ENCODE results near the gene UVRAG.

Gene UVRAG

DNA sequence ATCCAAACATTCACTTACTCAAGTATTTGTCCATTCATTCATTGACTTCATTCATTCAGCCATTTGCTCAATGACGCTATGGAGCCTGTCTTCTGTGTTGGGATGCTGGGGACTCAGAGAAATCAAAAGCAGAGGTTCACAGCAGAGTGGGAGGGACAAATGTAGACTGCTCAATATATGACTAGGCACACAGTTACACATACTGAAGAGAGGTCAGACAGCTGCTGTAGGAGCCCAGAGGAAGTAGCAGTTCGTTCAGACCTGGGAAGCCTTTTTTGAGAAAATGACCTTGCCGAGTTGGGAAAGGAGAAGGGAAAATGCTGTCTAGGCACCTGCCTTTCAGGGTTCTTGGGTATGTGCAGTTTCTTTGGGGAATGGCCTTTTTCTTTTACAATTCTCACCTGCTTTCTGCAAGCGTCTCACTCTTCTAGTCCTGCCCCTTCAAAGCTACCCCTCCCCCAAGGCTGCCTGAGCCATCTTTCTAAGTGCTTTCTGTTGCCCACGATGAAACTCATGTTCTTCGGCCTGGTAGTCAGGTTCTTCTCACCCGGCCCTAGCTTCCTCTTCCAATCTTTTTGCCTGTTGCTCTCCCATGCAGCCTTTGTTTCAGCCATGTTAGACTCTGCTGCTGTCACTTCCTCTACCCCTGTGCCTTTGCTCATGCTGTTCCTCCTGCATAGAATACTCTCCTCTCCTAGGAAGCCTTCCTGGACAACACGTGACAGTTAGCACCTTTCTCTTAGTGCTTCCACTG, 4.2 kb upstream of the UVRAG start:
- DNase-seq = no peak

GRCh38 chr11:75811485-75811884, 3.5 kb upstream of the UVRAG start:
- DNase-seq = no peak

- DNase-seq = no peak
These were observed 2.4 kb upstream of the UVRAG start for GRCh38 chr11:75812542-75813040.

- no peak for DNase-seq
These were observed 1.9 kb upstream of the UVRAG start for GRCh38 chr11:75813124-75813523.

GRCh38 chr11:75813622-75814039, 1.4 kb upstream of the UVRAG start:
- no peak for DNase-seq

GRCh38 chr11:75814363-75814676, 690 bp upstream of the UVRAG start:
- no peak for DNase-seq

- peak; percentile 47 for DNase-seq
These were observed 547 bp downstream of the UVRAG start for GRCh38 chr11:75815345-75816168.

DNA sequence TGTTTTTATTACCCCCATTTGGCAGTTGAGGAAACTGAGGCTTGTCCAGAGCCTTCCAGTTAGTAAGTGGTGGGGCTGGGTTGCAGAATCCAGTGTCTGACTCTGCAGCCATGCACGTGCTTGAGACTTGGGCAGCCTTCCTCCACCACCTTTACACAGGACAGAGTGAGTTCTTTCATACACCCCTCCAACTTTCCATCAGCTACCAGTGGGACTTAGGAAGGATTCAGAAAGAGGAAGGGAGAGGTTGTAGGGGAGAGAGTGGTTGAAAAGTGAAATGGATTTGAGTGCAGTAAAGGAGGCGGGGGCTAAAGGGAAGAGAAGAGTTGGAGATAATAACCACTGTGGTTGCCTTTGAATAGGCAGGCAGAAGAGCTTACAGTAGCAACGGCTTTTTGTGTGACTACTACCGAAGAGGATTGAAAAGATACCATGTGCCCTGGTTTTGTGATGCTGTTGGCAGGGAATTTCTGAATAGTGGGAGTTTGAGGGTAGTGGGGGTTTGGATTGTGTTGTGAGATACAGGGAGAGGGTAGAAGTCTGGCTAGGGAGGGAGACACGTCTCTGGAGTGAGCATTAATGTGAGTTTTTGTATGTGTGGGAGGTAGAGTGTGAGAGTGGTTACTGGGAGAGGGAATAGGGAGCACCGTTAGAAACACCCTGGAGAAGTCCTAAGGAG, 1.7 kb downstream of the UVRAG start:
- DNase-seq = no peak

GRCh38 chr11:75820645-75821044, 5.6 kb downstream of the UVRAG start:
- no peak for DNase-seq

DNA sequence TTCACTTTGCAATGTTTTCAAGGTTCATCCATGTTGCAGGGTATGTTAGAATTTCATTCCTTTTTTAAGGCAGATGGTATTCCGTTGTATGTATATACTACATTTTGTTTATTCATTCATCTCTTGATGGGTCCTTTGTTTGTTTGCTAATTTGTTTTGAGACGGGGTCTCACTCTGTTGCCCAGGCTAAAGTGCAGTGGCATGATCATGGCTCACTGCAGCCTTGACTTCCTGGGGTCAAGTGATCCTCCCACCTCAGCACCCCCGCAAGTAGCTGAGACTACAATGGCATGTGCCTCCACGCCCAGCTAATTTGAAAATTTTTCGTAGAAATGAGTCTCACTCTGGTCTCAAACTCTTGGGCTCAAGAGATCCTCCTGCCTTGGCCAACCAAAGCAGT, 6.2 kb downstream of the UVRAG start:
- DNase-seq = no peak

DNA sequence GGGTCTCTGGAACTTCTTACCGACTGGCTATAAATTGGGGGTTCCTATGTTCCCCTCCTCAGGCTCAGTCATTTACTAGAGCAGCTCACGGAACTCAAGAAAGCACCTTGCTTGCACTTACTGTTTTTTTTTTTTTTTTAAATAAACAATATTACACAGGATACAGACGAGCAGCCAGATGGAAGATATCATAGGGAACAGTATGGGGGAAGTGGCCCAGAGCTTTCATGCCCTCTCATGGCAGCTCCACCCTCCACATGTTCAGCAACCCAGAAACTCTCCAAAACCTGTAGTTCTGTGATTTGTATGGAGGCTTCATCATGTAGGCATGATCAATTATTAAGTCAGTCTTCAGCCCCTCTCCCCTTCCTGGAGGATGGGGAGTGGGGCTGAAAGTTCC, 7.5 kb downstream of the UVRAG start:
- DNase-seq = no peak

GRCh38 chr11:75823415-75823814, 8.4 kb downstream of the UVRAG start:
- DNase-seq = no peak

DNA sequence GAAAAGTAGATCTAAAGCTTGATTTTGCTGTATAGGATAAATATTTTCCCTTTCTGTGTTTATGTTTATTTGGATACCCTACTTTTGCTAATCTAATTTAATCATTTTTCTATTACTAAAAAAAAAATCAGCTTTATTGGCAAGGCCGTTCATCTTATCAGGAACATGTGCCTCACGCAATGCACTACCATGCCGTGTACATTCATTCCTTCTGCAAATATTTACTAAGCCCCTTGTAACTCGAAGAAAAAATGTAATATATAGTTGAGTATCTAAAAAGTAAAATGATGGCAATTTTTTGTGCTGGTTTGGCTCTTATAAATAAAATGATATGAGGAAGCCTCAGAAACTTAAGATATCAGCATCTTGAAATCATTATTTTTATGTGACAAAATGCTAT, 8.9 kb downstream of the UVRAG start:
- DNase-seq = no peak

DNA sequence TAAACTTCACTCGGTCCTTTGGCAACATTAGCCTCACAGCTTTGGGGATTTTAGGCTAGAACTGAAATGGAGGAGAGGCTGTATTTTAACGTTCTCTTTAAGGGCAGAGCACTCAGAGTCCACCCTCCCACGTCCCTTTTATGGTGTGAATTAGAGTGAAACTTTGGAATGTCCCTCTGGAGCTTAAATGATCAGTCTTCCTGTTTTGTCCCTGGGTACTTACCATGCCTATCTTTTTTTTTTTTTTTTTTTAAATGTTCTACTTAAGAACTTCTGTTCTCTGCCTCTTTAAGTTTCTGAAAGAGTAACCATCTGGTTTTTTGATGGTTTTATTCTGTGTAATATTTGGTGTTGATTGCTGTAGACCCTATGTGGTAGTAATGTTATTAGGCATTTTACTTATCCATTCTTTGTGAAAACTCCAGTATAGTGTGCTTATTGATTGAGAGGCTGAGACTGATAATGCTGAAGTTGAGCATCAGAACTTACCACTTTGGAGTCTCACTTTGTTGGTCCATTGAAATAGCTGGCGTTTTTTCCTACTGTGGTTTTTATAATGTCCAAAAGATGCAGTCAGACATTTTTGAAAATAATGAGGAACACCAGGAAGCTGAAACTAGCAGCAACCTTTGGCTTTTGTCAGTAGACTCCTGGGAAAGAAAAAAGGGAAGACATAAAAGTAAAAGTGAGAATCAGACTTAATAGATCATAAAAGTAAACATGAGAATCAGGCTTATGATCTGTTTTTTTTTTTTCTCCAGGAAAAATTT, 11.6 kb downstream of the UVRAG start:
- no peak for DNase-seq

GRCh38 chr11:75827562-75827961, 12.6 kb downstream of the UVRAG start:
- no peak for DNase-seq

GRCh38 chr11:75831915-75832502, 17.0 kb downstream of the UVRAG start:
- DNase-seq = no peak

- no peak for DNase-seq
These were observed 19.7 kb downstream of the UVRAG start for GRCh38 chr11:75834728-75835127.

- DNase-seq = no peak
These were observed 21.4 kb downstream of the UVRAG start for GRCh38 chr11:75836417-75836816.

GRCh38 chr11:75839851-75840250, 24.8 kb downstream of the UVRAG start:
- no peak for DNase-seq

DNA sequence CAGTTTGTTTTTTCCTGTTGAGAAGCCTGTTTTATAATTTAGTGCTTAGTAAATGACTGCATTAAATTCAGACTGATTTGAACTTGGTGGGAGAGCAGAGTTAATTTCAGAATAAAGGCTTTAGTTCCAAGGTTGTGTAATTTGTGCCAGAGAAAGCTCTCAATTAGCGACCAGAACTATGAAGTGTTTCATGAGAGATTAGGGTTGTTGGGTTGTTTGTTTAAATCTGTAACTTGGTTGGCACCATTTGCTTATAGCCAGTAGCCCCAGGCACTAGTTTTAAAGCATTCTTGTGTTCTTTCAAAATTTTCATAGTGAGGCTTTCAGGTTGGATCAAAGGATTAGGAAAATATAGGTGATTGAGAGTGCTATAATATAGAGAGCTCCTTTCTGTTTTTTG, 25.5 kb downstream of the UVRAG start:
- no peak for DNase-seq

DNA sequence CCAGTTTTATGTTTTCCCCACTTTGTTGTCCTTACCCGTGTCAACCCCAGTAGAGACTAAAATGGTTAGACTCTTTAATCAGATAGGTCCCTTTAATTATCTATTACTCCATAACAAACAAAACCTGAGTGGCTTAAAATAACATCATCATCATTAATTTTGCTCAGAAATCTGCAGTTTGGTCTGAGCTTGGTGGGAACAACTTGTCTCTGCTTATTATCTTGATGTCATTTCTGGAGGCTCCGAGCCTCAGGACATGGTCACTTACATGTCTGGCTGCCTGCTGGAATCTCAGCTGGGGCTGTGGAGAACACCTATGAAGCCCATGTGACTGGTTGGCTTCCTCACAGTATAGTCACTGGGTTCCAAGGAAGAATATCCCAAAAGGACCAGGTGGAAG, 26.7 kb downstream of the UVRAG start:
- no peak for DNase-seq

DNA sequence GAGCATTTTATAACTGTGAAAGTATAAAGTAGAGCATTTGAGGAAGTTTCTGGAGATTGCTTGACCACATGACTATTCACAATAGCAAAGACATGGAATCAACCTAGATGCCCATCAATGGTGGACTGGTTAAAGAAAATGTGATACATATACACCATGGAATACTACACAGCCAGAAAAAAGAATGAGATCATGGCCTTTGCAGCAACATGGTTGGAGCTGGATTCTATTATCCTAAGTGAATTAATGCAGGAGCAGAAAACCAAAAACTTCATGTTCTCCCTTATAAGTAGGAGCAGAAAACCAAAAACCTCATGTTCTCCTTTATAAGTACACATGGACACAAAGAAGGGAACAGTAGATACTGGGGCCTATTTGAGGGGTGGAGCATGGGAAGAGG, 30.3 kb downstream of the UVRAG start:
- no peak for DNase-seq

DNA sequence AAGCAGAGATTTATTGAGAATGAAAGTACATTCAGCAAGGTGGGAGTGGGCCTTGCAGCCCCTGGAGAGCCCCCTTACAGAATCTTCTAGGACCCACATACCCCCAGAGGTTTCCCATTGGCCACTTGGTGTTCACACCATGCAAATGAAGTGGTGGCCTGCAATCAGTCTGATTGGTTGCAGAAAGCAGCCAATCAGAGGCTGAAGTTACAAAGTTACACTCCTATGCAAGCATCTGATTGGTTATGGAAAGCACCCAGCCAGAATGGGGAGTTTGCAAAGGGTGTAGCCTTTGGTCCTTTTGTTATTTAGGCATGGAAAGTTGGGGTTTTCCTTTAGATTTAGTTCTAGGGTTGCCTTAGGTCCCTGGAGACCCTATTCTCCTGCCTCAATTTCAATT, 34.9 kb downstream of the UVRAG start:
- no peak for DNase-seq

All from CD4-positive, alpha-beta T cell treated with Interleukin-15 for 1 hour (primary cell).